H1 (cell line): ENCODE results near the gene GJD3. TPM values are rescaled to one million over a fixed set of nuclear protein-coding genes. Genes with fewer than 3 reads are reported as not detected.
A peak's percentile ranks its signal among the peaks of the same experiment; 100 is the strongest.

Experiments
- BACH1 ChIP-seq: IDR thresholded peaks from 2 replicates; pipeline ENCODE4 v1.6.1; 2012; ENCODE audit warnings: low read length, improper control_type of control experiment
- BCL11A ChIP-seq, 2 experiments: IDR thresholded peaks; one replicate each; pipeline ENCODE4 v1.6.1; 2011; ENCODE audit warnings: low read depth in 2 of 2, low read length in 2 of 2, mild to moderate bottlenecking in 2 of 2
- CREB1 ChIP-seq: IDR thresholded peaks from 2 replicates; pipeline ENCODE4 v1.6.1; 2012; ENCODE audit warnings: inconsistent platforms
- EGR1 ChIP-seq: IDR thresholded peaks from 2 replicates; pipeline ENCODE4 v1.6.1; 2011; ENCODE audit warnings: low read depth, low read length, borderline replicate concordance
- EP300 ChIP-seq, 2 experiments: IDR thresholded peaks; 1 replicate in 1 of 2; 2 replicates in 1 of 2; pipeline ENCODE4 v1.6.1; 2011 to 2012; ENCODE audit warnings: low read depth in 2 of 2, low read length in 2 of 2, mild to moderate bottlenecking in 2 of 2, borderline replicate concordance in 1 of 2, inconsistent platforms in 1 of 2, moderate library complexity in 1 of 2
- FOSL1 ChIP-seq: IDR thresholded peaks from 2 replicates; pipeline ENCODE4 v1.6.1; 2011; ENCODE audit warnings: mild to moderate bottlenecking, low read depth, low read length, moderate library complexity; ENCODE audit not compliant: insufficient read depth
- GABPA ChIP-seq: IDR thresholded peaks from 2 replicates; pipeline ENCODE4 v1.6.1; 2011; ENCODE audit warnings: mild to moderate bottlenecking, low read length, moderate library complexity, borderline replicate concordance; ENCODE audit not compliant: insufficient read depth
- HDAC2 ChIP-seq, 2 experiments: fragments of 300-600 bp in 1 of 2; sonication (generic) in 1 of 2; IDR thresholded peaks; 2 replicates each; pipeline ENCODE4 v1.6.1; 2011 to 2012; ENCODE audit warnings: low read depth in 2 of 2, low read length in 2 of 2, mild to moderate bottlenecking in 2 of 2, moderate library complexity in 2 of 2, borderline replicate concordance in 1 of 2, inconsistent platforms in 1 of 2
- JUN ChIP-seq: IDR thresholded peaks from 2 replicates; pipeline ENCODE4 v1.6.1; 2011; ENCODE audit warnings: low read depth, mild to moderate bottlenecking, improper control_type of control experiment, low read length
- KDM1A ChIP-seq: fragments of 200-600, 300-600 bp; sonication (generic); IDR thresholded peaks from 2 replicates; pipeline ENCODE4 v1.7.1; 2016; ENCODE audit warnings: mild to moderate bottlenecking, low read length, borderline replicate concordance
- MAFK ChIP-seq: IDR thresholded peaks from 2 replicates; pipeline ENCODE4 v1.6.1; 2012; ENCODE audit warnings: low read depth, mild to moderate bottlenecking, improper control_type of control experiment, low read length
- NRF1 ChIP-seq: IDR thresholded peaks from 2 replicates; pipeline ENCODE4 v1.6.1; 2011; ENCODE audit warnings: mild to moderate bottlenecking, low read depth, low read length, improper control_type of control experiment
- POLR2AphosphoS5 ChIP-seq: IDR thresholded peaks from 2 replicates; pipeline ENCODE4 v1.6.1; 2011; ENCODE audit warnings: low read depth, low read length
- POU5F1 ChIP-seq: IDR thresholded peaks from 2 replicates; pipeline ENCODE4 v1.6.1; 2011; ENCODE audit warnings: low read depth, mild to moderate bottlenecking, low read length, moderate library complexity
- RAD21 ChIP-seq, 2 experiments: IDR thresholded peaks in 1 of 2; conservative IDR thresholded peaks in 1 of 2; 2 replicates each; pipeline ENCODE4 v1.6.1; 2011; ENCODE audit warnings: low read depth in 2 of 2, low read length in 2 of 2, improper control_type of control experiment in 1 of 2, inconsistent platforms in 1 of 2, mild to moderate bottlenecking in 1 of 2, moderate library complexity in 1 of 2
- RXRA ChIP-seq: IDR thresholded peaks from 2 replicates; pipeline ENCODE4 v1.6.1; 2011; ENCODE audit warnings: low read depth, mild to moderate bottlenecking, low read length, moderate library complexity; ENCODE audit not compliant: insufficient read depth
- SAP30 ChIP-seq: fragments of 300-600 bp; sonication (generic); IDR thresholded peaks from 2 replicates; pipeline ENCODE4 v1.7.1; 2012; ENCODE audit warnings: low read length, moderate library complexity, mild to moderate bottlenecking, inconsistent platforms; ENCODE audit not compliant: insufficient read depth, insufficient replicate concordance
- SIN3A ChIP-seq, 2 experiments: IDR thresholded peaks in 1 of 2; conservative IDR thresholded peaks in 1 of 2; 2 replicates each; pipeline ENCODE4 v1.6.1; 2011 to 2012; ENCODE audit warnings: low read length in 2 of 2, improper control_type of control experiment in 1 of 2, low read depth in 1 of 2, mild to moderate bottlenecking in 1 of 2
- SP4 ChIP-seq: IDR thresholded peaks from 2 replicates; pipeline ENCODE4 v1.6.1; 2012; ENCODE audit warnings: low read length, inconsistent platforms
- SRF ChIP-seq: IDR thresholded peaks from 2 replicates; pipeline ENCODE4 v1.6.1; 2011; ENCODE audit warnings: mild to moderate bottlenecking, low read depth, low read length, moderate library complexity
- SUZ12 ChIP-seq: fragments of 200-600 bp; sonication (generic); IDR thresholded peaks from 2 replicates; pipeline ENCODE4 v1.6.1; 2012; ENCODE audit warnings: mild to moderate bottlenecking, inconsistent platforms, low read length, moderate library complexity, mixed read lengths
- TCF12 ChIP-seq: IDR thresholded peaks from 2 replicates; pipeline ENCODE4 v1.6.1; 2011; ENCODE audit warnings: low read depth, mild to moderate bottlenecking, low read length
- YY1 ChIP-seq: IDR thresholded peaks from 2 replicates; pipeline ENCODE4 v1.6.1; 2011; ENCODE audit warnings: low read depth, mild to moderate bottlenecking, low read length
- polyA plus RNA-seq, 7 experiments: library from polyadenylated mRNA; depleted of rRNA in 3 of 7; stranded (reverse) in 5 of 7; unstranded in 2 of 7; fragments of >200 nt in 5 of 7; fragments of 200-250 nt in 2 of 7; gene quantifications; 1 replicate in 5 of 7; 2 replicates in 1 of 7; 4 replicates in 1 of 7; pipeline versions ENCODE4 v1.2.1 to v1.2.3, GENCODE V29; 2011 to 2013; ENCODE audit warnings: missing spikeins in 2 of 7, mixed read lengths in 2 of 7
- total RNA-seq: library from RNA; stranded (reverse); fragmentation: NEBNext Ultra II Directional; extraction: Animal tissue kit (Norgen Biotek cat#: 25700); gene quantifications from 2 replicates; pipeline ENCODE4 v1.2.1, GENCODE V29; 2021

The GJD3 gene
- total and polyA plus RNA-seq, 2 of the 8 experiments (the other 6 are each of a cell fraction or from before 2014, with no cell fraction given): 0.53 to 1.9 TPM

DNA sequence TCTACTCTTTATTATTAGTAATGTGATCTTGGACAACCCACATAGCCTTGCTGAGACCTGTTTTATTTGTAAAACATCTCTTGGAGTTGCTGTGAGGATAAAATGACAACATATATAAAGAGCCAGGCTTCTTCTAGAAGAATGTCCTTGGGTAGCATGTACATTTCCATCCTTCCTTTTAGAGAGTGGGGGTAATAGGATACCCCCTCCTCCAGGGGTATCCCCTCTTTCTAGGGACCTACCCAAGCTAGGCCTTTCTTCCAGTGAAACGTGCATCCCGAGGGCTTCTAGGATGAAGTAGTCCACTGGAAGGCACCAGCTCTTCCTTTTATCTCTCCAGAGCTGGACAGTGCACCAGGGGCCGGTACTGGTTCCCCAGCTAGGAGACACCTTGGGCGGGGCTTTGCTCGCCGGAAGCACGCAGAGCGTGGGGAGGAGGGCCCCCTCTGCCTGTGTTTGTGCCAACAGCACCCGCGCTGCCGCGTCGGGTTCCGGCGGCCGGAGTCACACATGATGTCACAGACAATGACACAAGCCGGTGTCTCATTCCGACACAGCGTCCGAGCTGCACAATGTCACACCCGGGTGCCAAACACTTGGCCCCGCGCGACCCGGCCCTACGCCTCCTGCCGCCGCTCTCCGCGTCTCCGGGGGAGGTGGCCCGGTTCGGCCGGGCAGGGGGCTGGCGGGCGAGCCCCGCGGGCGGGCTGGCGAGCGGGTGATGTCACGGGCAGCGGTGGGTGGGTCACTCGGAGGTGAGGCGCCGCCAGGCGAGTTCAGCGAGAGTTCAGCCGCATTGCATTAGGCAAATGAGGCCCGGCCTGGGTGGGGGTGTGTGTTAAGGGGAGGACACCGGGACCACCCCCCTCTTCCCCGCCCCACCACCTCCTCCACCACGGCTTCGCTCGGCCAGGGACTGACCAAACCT, 23.4 kb downstream of the GJD3 start (continued):
- 0 out of 4 replicates have a peak, but pooled peaks of 1 of the 2 experiments have one; percentile 4 for TF ChIP-seq HDAC2 (IDR thresholded peaks at IDR 0.05; ENCODE audit: borderline replicate concordance in 1 of 2, low read depth in 2 of 2, low read length in 2 of 2)
- TF ChIP-seq YY1: no peak
- no peak for TF ChIP-seq POLR2AphosphoS5
- peak; percentile 98 for TF ChIP-seq RXRA
- no peak for TF ChIP-seq GABPA
- TF ChIP-seq SRF: no peak
- no peak for TF ChIP-seq MAFK
- TF ChIP-seq JUN: no peak
- TF ChIP-seq TCF12: no peak
- no peak for TF ChIP-seq EP300 (IDR thresholded peaks at IDR 0.05; ENCODE audit: borderline replicate concordance in 1 of 2, low read depth in 2 of 2, low read length in 2 of 2)
- peak; percentile 75 for TF ChIP-seq CREB1
- no peak for TF ChIP-seq KDM1A
- TF ChIP-seq BCL11A (IDR thresholded peaks at IDR 0.05; ENCODE audit: low read depth in 2 of 2, low read length in 2 of 2): no peak
- peak in 1 of 2 experiments; percentile 26; a peak in 1 of 4 replicates for TF ChIP-seq SIN3A (conservative IDR thresholded peaks at IDR 0.05 in 1 of 2, IDR thresholded peaks at IDR 0.05 in 1 of 2; ENCODE audit: low read depth in 1 of 2, low read length in 2 of 2)
- TF ChIP-seq SAP30: no peak
- TF ChIP-seq SP4: no peak
- no peak for TF ChIP-seq FOSL1
- no peak for TF ChIP-seq EGR1
- TF ChIP-seq BACH1: no peak
- TF ChIP-seq POU5F1: no peak
- TF ChIP-seq SUZ12: peak; percentile 9; the same call in 1 of the 2 replicates
- no peak for TF ChIP-seq NRF1
- TF ChIP-seq RAD21 (IDR thresholded peaks at IDR 0.05 in 1 of 2, conservative IDR thresholded peaks at IDR 0.05 in 1 of 2; ENCODE audit: low read depth in 2 of 2, low read length in 2 of 2): no peak
